Activated CD8-positive, alpha-beta memory T cell treated with anti-CD3 and anti-CD28 coated beads, Interleukin-2, amount 50 U/mL, for 1 hour (primary cell): ENCODE measurements around the gene DNAJC16.
A peak's percentile ranks its signal among the peaks of the same experiment; 100 is the strongest.
"Not testable (repeated sequence)": the region's sequence is repeated elsewhere in the genome, so short reads cannot be mapped to it uniquely, and the experiment has no call there.

Experiments used
- DNase-seq: peaks from one replicate; pipeline ENCODE4 v3.0.0-alpha.2; 2020; ENCODE audit errors: extremely low read depth

The DNAJC16 gene

DNA sequence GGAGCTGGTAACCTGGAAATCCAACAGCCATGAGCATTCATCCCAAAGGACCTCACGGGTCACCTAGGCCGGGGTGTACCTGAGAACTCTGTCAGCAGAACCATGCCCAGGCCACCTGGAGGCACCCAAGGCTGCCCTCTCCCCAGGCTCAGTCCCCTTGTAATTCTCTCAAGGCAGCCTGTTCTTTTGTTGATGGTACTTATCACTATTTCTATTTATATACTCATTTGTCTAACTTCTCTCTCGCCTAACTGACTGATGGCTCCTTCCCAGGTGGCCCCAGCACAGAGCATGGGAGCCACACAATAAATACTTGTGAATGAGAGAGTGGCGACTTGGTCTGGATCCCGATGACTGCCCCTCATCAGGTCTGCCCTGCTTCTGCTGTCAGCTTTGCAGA is 19.4 kb upstream of the DNAJC16 start:
- DNase-seq: no peak

DNA sequence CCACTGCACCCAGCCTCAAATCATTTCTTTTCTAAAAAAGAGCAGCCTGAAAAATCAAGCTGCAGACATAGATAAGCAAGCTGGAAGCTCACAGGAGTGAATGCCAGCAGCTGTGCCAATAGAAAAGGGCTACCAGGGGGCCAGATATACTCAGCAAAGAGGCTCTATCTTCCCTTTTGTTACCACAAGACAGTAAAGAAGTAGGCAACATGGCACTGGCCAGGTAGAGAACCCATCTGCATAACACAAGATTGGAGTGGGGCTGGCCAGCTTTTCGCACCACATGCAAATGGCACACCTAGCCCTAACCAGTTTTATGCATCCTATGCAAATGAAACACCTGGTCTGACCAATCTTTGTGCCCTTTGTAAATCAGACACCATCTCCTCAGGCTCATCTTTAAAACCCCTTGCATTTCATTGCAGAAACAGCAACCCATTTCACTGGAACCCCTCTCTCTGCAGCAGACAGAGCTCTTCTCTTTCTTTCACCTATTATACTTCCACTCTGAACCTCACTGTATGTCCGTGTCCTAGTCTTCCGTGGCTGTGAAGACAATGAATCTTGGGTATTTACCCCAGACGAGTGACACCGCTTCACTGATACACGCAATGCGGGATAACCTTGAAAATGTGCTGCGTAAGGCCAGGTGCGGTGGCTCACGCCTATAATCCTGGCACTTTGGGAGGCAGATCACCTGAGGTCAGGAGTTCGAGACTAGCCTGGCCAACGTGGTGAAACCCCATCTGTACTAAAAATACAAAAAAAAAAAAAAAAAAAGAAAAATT is 17.8 kb upstream of the DNAJC16 start:
- DNase-seq: no peak

DNA sequence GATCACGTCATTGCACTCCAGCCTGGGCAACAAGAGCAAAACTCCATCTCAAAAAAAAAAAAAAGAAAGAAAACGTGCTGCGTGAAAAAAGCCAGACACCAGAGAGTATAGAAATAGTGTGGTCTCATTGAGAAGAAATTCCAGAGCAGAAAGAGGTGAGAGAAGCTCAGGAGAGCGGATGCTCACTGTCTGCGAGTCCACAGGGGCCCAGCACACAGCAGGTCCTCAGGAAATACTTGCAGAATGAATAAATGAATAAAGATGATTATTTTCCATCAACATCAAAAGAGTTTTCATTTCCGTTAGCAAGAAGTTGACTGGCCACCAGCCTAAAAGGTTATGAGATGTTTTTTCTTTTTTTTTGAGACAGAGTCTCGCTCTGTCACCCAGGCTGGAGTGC is 17.1 kb upstream of the DNAJC16 start:
- no peak for DNase-seq

GRCh38 chr1:15510611-15511405 is 15.8 kb upstream of the DNAJC16 start:
- no peak for DNase-seq

- no peak for DNase-seq
Measured at GRCh38 chr1:15513192-15513591, 13.5 kb upstream of the DNAJC16 start.

DNA sequence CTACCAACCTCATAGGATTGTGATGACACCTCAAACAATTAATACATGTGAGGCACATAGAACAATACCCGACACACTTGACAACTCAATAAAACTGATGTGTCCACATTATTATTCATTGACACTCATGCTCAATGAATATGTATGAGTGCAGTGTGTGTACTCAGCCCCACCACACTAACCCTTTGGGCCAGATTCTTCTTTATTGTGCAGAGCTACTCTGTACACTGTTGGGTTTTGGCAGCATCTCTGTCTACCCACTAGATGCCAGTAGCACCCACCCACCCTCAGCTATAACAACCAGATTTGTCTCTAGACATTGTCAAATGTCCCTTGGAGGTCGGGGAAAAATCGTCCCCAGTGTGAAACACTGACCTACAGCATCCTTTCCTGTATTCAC is 12.7 kb upstream of the DNAJC16 start:
- no peak for DNase-seq

GRCh38 chr1:15514557-15514956 is 12.1 kb upstream of the DNAJC16 start:
- DNase-seq: not testable (repeated sequence)

GRCh38 chr1:15515022-15515663 is 11.5 kb upstream of the DNAJC16 start:
- DNase-seq: no peak

DNA sequence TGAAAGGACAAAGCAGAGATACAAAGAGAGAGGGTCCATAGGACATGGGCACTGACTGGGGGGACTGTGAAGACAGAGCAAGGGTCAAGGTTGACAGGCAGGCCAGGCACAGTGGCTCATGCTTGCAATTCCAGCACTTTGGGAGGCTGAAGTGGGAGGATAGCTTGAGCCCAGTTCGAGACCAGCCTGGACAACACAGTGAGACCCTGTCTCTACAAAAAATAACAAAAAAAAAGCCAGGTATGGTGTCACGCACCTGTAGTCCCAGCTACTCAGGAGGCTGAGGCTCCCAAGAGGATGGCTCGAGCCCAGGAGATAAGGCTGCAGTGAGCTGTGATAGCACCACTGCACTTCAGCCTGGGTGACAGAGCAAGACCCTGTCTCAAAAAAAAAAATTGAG is 7.0 kb upstream of the DNAJC16 start:
- no peak for DNase-seq

DNA sequence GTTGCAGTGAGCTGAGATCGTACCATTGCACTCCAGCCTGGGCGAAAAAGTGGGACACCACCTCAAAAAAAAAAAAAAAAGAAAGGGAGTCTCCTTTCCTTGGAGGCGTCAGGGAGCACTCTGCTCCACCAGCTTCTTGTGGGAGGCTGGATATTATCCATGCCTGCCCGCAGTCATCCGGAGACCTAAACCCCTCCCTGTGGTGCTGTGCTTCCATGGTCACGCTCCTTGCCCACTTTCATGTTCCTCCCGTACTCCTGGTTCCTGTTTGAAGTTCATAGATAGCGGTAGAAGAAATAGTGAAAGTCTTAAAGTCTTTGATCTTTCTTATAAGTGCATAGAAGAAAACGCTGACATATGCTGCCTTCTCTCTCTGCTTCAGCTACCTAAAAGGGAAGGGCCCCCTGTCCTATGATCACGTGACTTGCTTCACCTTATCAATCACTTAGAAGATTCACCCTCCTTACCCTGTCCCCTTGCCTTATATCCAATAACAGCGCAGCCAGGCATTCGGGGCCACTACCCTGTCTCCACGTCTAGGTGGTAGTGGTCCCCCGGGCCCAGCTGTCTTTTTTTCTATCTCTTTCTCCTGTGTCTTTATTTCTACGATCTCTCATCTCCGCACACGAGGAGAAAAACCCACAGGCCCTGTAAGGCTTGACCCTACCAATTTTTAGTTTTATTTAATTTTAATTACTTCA is 5.3 kb upstream of the DNAJC16 start:
- DNase-seq: not testable (repeated sequence)

GRCh38 chr1:15522551-15522950 is 4.1 kb upstream of the DNAJC16 start:
- no peak for DNase-seq

DNA sequence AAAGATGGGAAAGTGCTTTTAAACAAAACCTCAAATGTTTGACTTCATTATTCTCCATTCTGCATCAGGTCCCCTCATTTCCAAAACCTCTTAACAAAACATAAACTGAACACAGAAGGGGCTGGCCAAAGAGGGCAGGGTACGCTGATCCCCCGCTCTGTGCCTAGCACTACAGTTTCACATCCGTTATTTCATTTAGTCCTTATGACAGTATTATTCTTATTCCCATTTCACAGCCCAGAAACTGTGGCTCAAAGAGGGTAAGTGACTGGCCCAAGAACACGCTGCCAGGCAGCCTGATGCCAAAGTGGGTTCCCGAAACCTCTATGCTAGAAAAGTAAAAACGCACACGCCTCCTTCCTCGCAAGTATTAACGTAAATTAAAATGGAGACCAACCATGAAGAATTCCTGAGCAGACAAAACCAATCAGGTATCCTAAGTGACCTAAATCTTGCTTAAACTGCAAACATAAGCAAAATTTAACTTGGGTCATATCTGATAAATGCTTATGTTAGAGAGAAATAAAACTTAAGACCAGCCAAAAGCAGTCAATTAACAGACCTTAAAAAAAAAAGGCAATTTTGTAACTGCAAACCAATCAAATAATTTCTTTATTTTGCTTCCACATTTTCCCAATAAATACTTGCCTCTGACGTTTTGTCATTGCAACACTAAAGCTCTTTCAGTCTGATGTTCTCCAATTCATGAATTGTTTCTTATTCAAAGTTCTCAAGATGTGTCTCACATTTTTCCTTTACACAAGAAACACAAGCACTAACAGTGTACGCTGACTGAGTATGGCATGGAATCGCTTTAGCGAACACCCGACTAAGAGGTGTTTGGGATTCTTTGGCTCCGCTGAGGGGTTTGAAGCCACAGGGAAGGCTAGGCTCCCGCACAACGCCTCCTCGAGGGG is 3.3 kb upstream of the DNAJC16 start:
- no peak for DNase-seq

GRCh38 chr1:15524021-15524282 is 2.7 kb upstream of the DNAJC16 start, which contains the start of gene CASP9:
Gene CASP9 (minus strand): TSS chr1:15524215. CDS start chr1:15524200, 15 bp downstream.
- no peak for DNase-seq

- DNase-seq: peak; percentile 100
Measured at GRCh38 chr1:15524283-15525049, 2.2 kb upstream of the DNAJC16 start.

DNA sequence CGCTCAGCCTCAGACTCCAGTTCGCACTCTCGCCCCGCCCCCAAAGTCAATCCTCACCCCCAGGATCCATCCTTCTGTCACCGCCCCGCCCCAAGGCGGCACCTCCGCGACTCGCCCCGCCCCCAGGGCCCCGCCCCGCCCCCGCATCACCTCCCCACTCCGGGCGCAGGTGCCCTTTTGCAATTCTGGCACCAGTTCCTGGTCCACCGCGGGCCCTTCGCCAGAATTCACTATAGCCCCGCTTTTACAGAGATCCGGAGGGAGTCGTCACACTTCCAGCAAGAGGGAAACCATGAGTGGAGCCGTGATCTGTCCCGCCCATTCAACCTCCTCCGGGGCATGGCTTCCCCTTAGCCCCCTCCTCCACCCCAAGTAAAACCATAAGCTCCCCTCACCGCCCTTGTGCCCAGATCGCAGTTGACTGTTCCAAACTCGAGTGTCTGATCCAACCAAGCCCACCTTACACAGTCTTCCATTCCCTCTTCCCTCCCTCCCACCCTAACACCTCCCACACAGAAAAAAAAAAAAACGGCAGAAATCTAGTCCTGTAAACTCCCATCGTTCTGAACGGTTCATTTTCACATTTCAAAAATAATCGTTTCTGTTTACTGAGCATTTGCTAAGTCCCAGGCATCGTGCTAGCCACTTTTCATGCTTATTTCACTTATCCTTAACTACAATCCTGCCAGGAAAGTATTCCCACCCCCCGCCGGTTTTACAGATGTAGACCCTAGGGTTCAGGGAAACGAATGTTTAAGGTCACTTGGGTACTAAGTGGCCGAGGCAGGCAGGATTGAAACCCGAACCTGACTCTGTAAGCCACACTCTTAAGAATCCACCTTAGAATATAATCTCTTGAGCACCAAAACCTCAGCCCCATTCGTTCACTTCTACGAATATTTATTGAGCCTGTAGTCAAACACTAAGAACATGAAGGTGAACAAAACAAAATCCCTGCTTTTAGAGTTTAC is 1.3 kb upstream of the DNAJC16 start:
- no peak for DNase-seq

- DNase-seq: no peak
Measured at GRCh38 chr1:15526021-15526489, 593 bp upstream of the DNAJC16 start.

- no peak for DNase-seq
Measured at GRCh38 chr1:15531003-15531402, 4.4 kb downstream of the DNAJC16 start.

DNA sequence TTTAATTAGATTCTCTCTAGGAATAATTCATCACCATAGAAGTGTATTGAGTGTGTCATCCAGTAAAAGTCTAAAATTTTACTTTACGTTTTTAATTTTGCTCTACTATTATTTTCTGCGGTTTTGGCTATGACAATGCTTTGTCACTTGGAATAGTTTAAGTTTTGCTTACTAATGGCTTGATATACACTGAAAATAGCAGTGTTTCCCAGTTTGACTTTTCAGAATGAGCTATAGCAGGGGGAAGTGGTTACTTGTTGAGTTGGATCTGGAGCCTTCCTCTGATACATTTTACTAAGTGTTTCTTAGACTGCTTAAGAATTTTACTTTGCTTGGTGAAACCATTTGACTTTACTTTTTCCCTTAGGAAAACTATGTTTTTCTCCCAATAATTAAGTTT is 5.0 kb downstream of the DNAJC16 start:
- no peak for DNase-seq

GRCh38 chr1:15538771-15539170 is 12.1 kb downstream of the DNAJC16 start:
- DNase-seq: no peak
